T47D (cell line): ENCODE measurements around the gene ANTXRL.
"Not testable (repeated sequence)": the region's sequence is repeated elsewhere in the genome, so short reads cannot be mapped to it uniquely, and the experiment has no call there.

Source experiments
- DNase-seq, 2 experiments: peaks; one replicate each; pipeline versions ENCODE4 v3.0.0 to v3.0.0-alpha.2; 2011 to 2012; ENCODE audit warnings: low read depth in 1 of 2, low spot score in 1 of 2
- JUND ChIP-seq: IDR thresholded peaks from 2 replicates; pipeline ENCODE4 v1.6.1; 2012; ENCODE audit warnings: low read depth
- in situ Hi-C: cut with HindIII; loops from 2 replicates; pipeline ENCODE4 v1.10.0; 2016; ENCODE audit warnings: low sequenced_read_pairs, low pct_unique_long_range_greater_than_20kb

The ANTXRL gene

GRCh38 chr10:46263831-46264268, 22.9 kb upstream of the ANTXRL start:
- no peak for DNase-seq
- in situ Hi-C loops = no loop called here
- no peak for TF ChIP-seq JUND

- DNase-seq = no peak
- in situ Hi-C loops = no loop called here
- no peak for TF ChIP-seq JUND
Measured at GRCh38 chr10:46264336-46264735, 22.5 kb upstream of the ANTXRL start.

GRCh38 chr10:46264737-46265368, 21.9 kb upstream of the ANTXRL start:
- TF ChIP-seq JUND = no peak
- DNase-seq = no peak
- in situ Hi-C loops = no loop called here

- DNase-seq, in situ Hi-C loops: not testable (repeated sequence)
Measured at GRCh38 chr10:46265566-46266305, 21.1 kb upstream of the ANTXRL start.

- in situ Hi-C loops = no loop called here
- no peak for DNase-seq
- no peak for TF ChIP-seq JUND
Measured at GRCh38 chr10:46266306-46266985, 20.4 kb upstream of the ANTXRL start.

- DNase-seq = no peak
- TF ChIP-seq JUND = no peak
- in situ Hi-C loops = no loop called here
Measured at GRCh38 chr10:46267132-46267985, 19.4 kb upstream of the ANTXRL start.

- no peak for DNase-seq
- in situ Hi-C loops = no loop called here
- TF ChIP-seq JUND = no peak
Measured at GRCh38 chr10:46268076-46268881, 18.5 kb upstream of the ANTXRL start.

- DNase-seq, in situ Hi-C loops: not testable (repeated sequence)
Measured at GRCh38 chr10:46269554-46270053, 17.2 kb upstream of the ANTXRL start.

- no peak for DNase-seq
- in situ Hi-C loops = no loop called here
- no peak for TF ChIP-seq JUND
Measured at GRCh38 chr10:46270086-46270811, 16.5 kb upstream of the ANTXRL start.

GRCh38 chr10:46270963-46271530, 15.8 kb upstream of the ANTXRL start:
- DNase-seq, in situ Hi-C loops: not testable (repeated sequence)

- in situ Hi-C loops, DNase-seq: not testable (repeated sequence)
Measured at GRCh38 chr10:46271795-46272499, 14.8 kb upstream of the ANTXRL start.
